Neuronal stem cell (in vitro differentiated cells): ENCODE data around the gene THAP11.

ENCODE experiments used
- DNase-seq: peaks from one replicate; pipeline ENCODE4 v3.0.0-alpha.2; 2013; ENCODE audit warnings: low spot score
- H2AFZ ChIP-seq: one replicate; pipeline ENCODE4 v1.6.1; 2013; ENCODE audit warnings: mild to moderate bottlenecking, low read length, inconsistent platforms
- H2AK5ac ChIP-seq: 2 replicates; pipeline ENCODE4 v1.6.1; 2013; ENCODE audit warnings: low read depth, mild to moderate bottlenecking, inconsistent platforms, low read length, moderate library complexity, mixed read lengths
- H2BK120ac ChIP-seq: 2 replicates; pipeline ENCODE4 v1.6.1; 2013; ENCODE audit warnings: low read depth, mild to moderate bottlenecking, inconsistent platforms, low read length, moderate library complexity, mixed read lengths
- H2BK12ac ChIP-seq: one replicate; pipeline ENCODE4 v1.6.1; 2013; ENCODE audit warnings: low read length, inconsistent platforms
- H2BK15ac ChIP-seq: 2 replicates; pipeline ENCODE4 v1.6.1; 2013; ENCODE audit warnings: mild to moderate bottlenecking, low read length, inconsistent platforms, mixed read lengths
- H2BK5ac ChIP-seq: one replicate; pipeline ENCODE4 v1.6.1; 2013; ENCODE audit warnings: inconsistent platforms, mild to moderate bottlenecking, low read length, moderate library complexity
- H3K14ac ChIP-seq: one replicate; pipeline ENCODE4 v1.6.1; 2013; ENCODE audit warnings: low read length, inconsistent platforms
- H3K18ac ChIP-seq: 2 replicates; pipeline ENCODE4 v1.6.1; 2013; ENCODE audit warnings: low read length, inconsistent platforms
- H3K23ac ChIP-seq: 2 replicates; pipeline ENCODE4 v1.6.1; 2013; ENCODE audit warnings: low read depth, mild to moderate bottlenecking, mixed read lengths, low read length, inconsistent platforms; ENCODE audit not compliant: poor library complexity
- H3K27ac ChIP-seq: replicated peaks from 3 replicates; pipeline ENCODE4 v1.5.1; 2013; ENCODE audit warnings: low read length, inconsistent platforms
- H3K27me3 ChIP-seq, 3 experiments: 2 replicates each; pipeline ENCODE4 v1.6.1; 2013; ENCODE audit warnings: low read length in 3 of 3, mild to moderate bottlenecking in 2 of 3, inconsistent platforms in 1 of 3, low read depth in 1 of 3, mixed read lengths in 1 of 3, moderate library complexity in 1 of 3; ENCODE audit not compliant: control insufficient read depth in 3 of 3, insufficient read depth in 3 of 3
- H3K36me3 ChIP-seq, 2 donors: replicated peaks in 1 of 2; 2 replicates each; pipeline ENCODE4 v1.6.1; 2013; ENCODE audit warnings: low read length in 2 of 2; ENCODE audit not compliant: control insufficient read depth in 2 of 2, insufficient read depth in 2 of 2
- H3K4ac ChIP-seq: 2 replicates; pipeline ENCODE4 v1.6.1; 2013; ENCODE audit warnings: inconsistent platforms, mild to moderate bottlenecking, low read length, moderate library complexity
- H3K4me1 ChIP-seq, 2 donors: 1 replicate in 1 of 2; 2 replicates in 1 of 2; pipeline ENCODE4 v1.6.1; 2013; ENCODE audit warnings: low read length in 2 of 2, low read depth in 1 of 2; ENCODE audit not compliant: control insufficient read depth in 2 of 2, insufficient read depth in 1 of 2
- H3K4me2 ChIP-seq: one replicate; pipeline ENCODE4 v1.6.1; 2013; ENCODE audit warnings: mild to moderate bottlenecking, low read length, inconsistent platforms; ENCODE audit not compliant: insufficient read depth, poor library complexity, severe bottlenecking
- H3K4me3 ChIP-seq, 2 donors: 2 replicates each; pipeline ENCODE4 v1.5.1; 2013; ENCODE audit warnings: low read length in 2 of 2, mild to moderate bottlenecking in 2 of 2, inconsistent platforms in 1 of 2, moderate library complexity in 1 of 2
- H3K79me1 ChIP-seq: one replicate; pipeline ENCODE4 v1.6.1; 2013; ENCODE audit warnings: low read depth, mild to moderate bottlenecking, inconsistent platforms, low read length, moderate library complexity
- H3K9ac ChIP-seq: one replicate; pipeline ENCODE4 v1.6.1; 2013; ENCODE audit warnings: mild to moderate bottlenecking, low read depth, low read length, inconsistent platforms; ENCODE audit not compliant: poor library complexity
- H3K9me3 ChIP-seq, 2 donors: replicated peaks in 1 of 2; 2 replicates each; pipeline versions ENCODE3 to v1.6.1; 2013; ENCODE audit warnings: low read length in 2 of 2, mild to moderate bottlenecking in 2 of 2, inconsistent platforms in 1 of 2, low read depth in 1 of 2, mixed read lengths in 1 of 2, moderate library complexity in 1 of 2; ENCODE audit not compliant: control insufficient read depth in 2 of 2, insufficient read depth in 1 of 2
- H4K8ac ChIP-seq: one replicate; pipeline ENCODE4 v1.6.1; 2013; ENCODE audit warnings: low read depth, mild to moderate bottlenecking, inconsistent platforms, low read length, moderate library complexity
- H4K91ac ChIP-seq: one replicate; pipeline ENCODE4 v1.6.1; 2013; ENCODE audit warnings: low read length, low read depth, mild to moderate bottlenecking, inconsistent platforms; ENCODE audit not compliant: poor library complexity
- WGBS, 2 donors: extraction: QIAGEN DNeasy Blood & Tissue Kit; methylation state at CpG; one replicate each; pipeline ENCODE4 v1.1.7; 2013; ENCODE audit warnings: missing lambda C conversion rate in 2 of 2, mixed read lengths in 1 of 2; ENCODE audit not compliant: insufficient read length in 2 of 2, insufficient replicate concordance in 1 of 2; ENCODE audit errors: extremely low coverage in 2 of 2; 5-methylcytosine and 5-hydroxymethylcytosine counted together

Gene THAP11

DNA sequence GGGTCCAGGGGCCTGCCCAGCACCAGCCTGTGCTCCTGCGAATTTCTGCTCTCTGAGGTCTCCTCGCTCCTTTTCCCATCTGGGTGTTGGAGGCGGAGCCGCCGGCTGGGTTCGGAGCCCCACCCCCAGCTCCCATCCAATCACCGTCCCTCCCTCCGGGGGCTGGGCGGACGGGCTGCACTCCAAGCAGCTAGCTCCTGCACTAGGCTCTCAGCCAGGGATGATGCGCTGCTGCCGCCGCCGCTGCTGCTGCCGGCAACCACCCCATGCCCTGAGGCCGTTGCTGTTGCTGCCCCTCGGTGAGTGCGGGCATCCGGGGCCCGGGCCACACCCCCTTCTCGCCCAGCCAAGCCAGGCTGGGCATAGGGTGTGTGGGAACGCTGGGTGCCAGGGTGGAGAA, 42.6 kb downstream of the THAP11 start, which contains the start of gene NRN1L:
Gene NRN1L (plus strand): TSS at position 202 of the 400 bp plus-strand sequence. CDS start 19 bp downstream, at position 221.
- H2BK15ac ChIP-seq: no peak within 1 kb of the TSS
- H3K14ac ChIP-seq: peak within 1 kb of the TSS; percentile 63
- peak within 1 kb of the TSS; percentile 12 for H3K18ac ChIP-seq
- H3K23ac ChIP-seq: peak within 1 kb of the TSS; percentile 92
- H2BK5ac ChIP-seq: no peak within 1 kb of the TSS
- H2BK120ac ChIP-seq: no peak within 1 kb of the TSS
- no peak within 1 kb of the TSS for H4K91ac ChIP-seq
- peak; percentile 75 for DNase-seq
- peaks cover 0 to 1% of the 10 kb centered on the region in 2 donors for H3K9me3 ChIP-seq
- H2BK12ac ChIP-seq: no peak within 1 kb of the TSS
- no peak within 1 kb of the TSS for H2AFZ ChIP-seq
- H3K9ac ChIP-seq: peak within 1 kb of the TSS; percentile 80
- peaks cover 5% of the 10 kb centered on the region for H3K79me1 ChIP-seq
- no peak within 1 kb of the TSS for H3K4ac ChIP-seq
- peaks cover 0 to 3% of the 10 kb centered on the region in 2 donors for H3K4me1 ChIP-seq
- H3K4me3 ChIP-seq: no peak within 1 kb of the TSS
- WGBS, 2 donors: no CpG with 5 or more reads among the region's 22 CpGs
- H3K27me3 ChIP-seq: no peaks in the 10 kb centered on the region
- peaks cover 40 to 54% of the 10 kb centered on the region in 2 donors for H3K36me3 ChIP-seq
- peak within 1 kb of the TSS; percentile 14 for H2AK5ac ChIP-seq
- peak within 1 kb of the TSS; percentile 43 for H3K4me2 ChIP-seq
- H3K27ac ChIP-seq: peak within 1 kb of the TSS; percentile 42
- no peak within 1 kb of the TSS for H4K8ac ChIP-seq

DNA sequence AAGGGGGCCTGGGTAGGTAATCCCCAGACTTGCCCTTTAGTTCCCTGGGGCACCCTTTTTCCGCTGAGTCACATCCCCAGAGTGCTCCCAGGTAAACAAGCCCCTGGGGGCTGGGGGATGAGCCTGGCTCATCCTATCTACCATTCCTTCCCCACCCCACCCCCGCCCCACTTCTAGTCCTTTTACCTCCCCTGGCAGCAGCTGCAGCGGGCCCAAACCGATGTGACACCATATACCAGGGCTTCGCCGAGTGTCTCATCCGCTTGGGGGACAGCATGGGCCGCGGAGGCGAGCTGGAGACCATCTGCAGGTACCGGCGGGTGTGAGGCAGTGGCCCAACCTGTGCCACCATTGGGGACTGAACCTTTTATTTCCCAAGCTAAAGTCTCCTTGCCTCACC, 43.4 kb downstream of the THAP11 start:
- no peak overlapping the region for H2BK15ac ChIP-seq
- no peak overlapping the region for H2BK120ac ChIP-seq
- peaks cover 2% of the 10 kb centered on the region for H3K79me1 ChIP-seq
- H3K27me3 ChIP-seq: no peaks in the 10 kb centered on the region
- H2AFZ ChIP-seq: no peak overlapping the region
- no peak overlapping the region for H3K4me3 ChIP-seq
- H3K23ac ChIP-seq: no peak overlapping the region
- no peak for DNase-seq
- no peak overlapping the region for H3K18ac ChIP-seq
- H3K9me3 ChIP-seq: peaks cover 0 to 1% of the 10 kb centered on the region in 2 donors
- peak overlapping the region; percentile 4 for H3K9ac ChIP-seq
- no peak overlapping the region for H3K4ac ChIP-seq
- no peak overlapping the region for H3K4me2 ChIP-seq
- H3K4me1 ChIP-seq: peaks cover 0 to 3% of the 10 kb centered on the region in 2 donors
- H2AK5ac ChIP-seq: peak overlapping the region; percentile 14
- H2BK12ac ChIP-seq: no peak overlapping the region
- H3K14ac ChIP-seq: no peak overlapping the region
- peaks cover 33 to 45% of the 10 kb centered on the region in 2 donors for H3K36me3 ChIP-seq
- H2BK5ac ChIP-seq: no peak overlapping the region
- no peak overlapping the region for H4K91ac ChIP-seq
- no CpG with 5 or more reads among the region's 12 CpGs for WGBS, 2 donors
- H4K8ac ChIP-seq: no peak overlapping the region
- no peak overlapping the region for H3K27ac ChIP-seq

DNA sequence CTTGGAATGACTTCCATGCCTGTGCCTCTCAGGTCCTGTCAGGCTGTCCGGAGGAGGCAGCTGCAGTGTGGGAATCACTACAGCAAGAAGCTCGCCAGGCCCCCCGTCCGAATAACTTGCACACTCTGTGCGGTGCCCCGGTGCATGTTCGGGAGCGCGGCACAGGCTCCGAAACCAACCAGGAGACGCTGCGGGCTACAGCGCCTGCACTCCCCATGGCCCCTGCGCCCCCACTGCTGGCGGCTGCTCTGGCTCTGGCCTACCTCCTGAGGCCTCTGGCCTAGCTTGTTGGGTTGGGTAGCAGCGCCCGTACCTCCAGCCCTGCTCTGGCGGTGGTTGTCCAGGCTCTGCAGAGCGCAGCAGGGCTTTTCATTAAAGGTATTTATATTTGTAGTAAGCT, 43.9 kb downstream of the THAP11 start:
- Histone ChIP-seq H3K14ac (no peak overlapping the region), H4K8ac (no peak overlapping the region), H2AFZ (no peak overlapping the region), H3K79me1 (peaks cover 2% of the 10 kb centered on the region), H3K4ac (no peak overlapping the region), H3K36me3 (peaks cover 28 to 41% of the 10 kb centered on the region in 2 donors), H3K4me1 (peaks cover 0 to 3% of the 10 kb centered on the region in 2 donors), H3K23ac (no peak overlapping the region), H2BK12ac (no peak overlapping the region), H3K27ac (no peak overlapping the region), H3K4me3 (no peak overlapping the region), H4K91ac (no peak overlapping the region), H3K18ac (no peak overlapping the region), H3K4me2 (no peak overlapping the region), H2BK5ac (peak overlapping the region; percentile 29), H2AK5ac (peak overlapping the region; percentile 14), H2BK15ac (no peak overlapping the region), H3K27me3 (no peaks in the 10 kb centered on the region), H2BK120ac (no peak overlapping the region), H3K9me3 (peaks cover 0 to 1% of the 10 kb centered on the region in 2 donors), H3K9ac (peak overlapping the region; percentile 4)
- no CpG with 5 or more reads among the region's 19 CpGs for WGBS, 2 donors
- no peak for DNase-seq

DNA sequence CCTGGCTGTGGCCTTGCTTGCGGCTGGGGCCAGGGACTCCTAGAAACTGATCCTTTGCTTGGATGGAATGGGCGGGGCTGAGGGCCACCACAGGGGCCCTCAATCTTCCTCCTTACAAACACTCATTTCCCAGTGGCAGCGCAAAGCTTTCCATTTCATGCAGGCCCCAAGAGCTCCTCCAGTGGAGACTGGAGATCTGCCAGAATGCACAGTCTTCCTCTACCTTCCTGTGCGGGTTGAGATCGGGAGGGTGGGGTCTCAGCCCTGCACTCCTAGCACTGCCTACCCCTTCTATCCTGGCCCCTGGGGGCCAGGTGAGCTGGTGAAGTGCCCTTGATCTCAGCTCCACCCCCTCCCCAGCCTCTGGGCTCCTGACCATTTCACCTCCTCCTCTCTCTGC, 44.3 kb downstream of the THAP11 start:
- Histone ChIP-seq H3K79me1 (peaks cover 2% of the 10 kb centered on the region), H3K9ac (no peak overlapping the region), H3K14ac (no peak overlapping the region), H3K27ac (no peak overlapping the region), H2BK5ac (peak overlapping the region; percentile 29), H3K4me1 (peaks cover 0 to 3% of the 10 kb centered on the region in 2 donors), H3K9me3 (peaks cover 0 to 1% of the 10 kb centered on the region in 2 donors), H2BK120ac (no peak overlapping the region), H3K23ac (no peak overlapping the region), H3K27me3 (no peaks in the 10 kb centered on the region), H2BK12ac (no peak overlapping the region), H3K4me2 (no peak overlapping the region), H2AK5ac (no peak overlapping the region), H3K36me3 (peaks cover 24 to 37% of the 10 kb centered on the region in 2 donors), H3K18ac (no peak overlapping the region), H4K8ac (no peak overlapping the region), H2BK15ac (no peak overlapping the region), H4K91ac (no peak overlapping the region), H2AFZ (no peak overlapping the region), H3K4ac (no peak overlapping the region), H3K4me3 (no peak overlapping the region)
- no CpG with 5 or more reads among the region's 5 CpGs for WGBS, 2 donors
- DNase-seq: no peak
